ENCODE results near the gene SLC22A14.

- TF ChIP-seq TAF1 (IDR thresholded peaks at IDR 0.05; ENCODE audit: borderline replicate concordance, low read depth, low read length) (no peak), POLR2A (IDR thresholded peaks at IDR 0.05; ENCODE audit: low read depth, low read length) (no peak)
These were observed 14.4 kb upstream of the SLC22A14 start for GRCh38 chr3:38267662-38268061.

All from GM12892 (cell line).